Measurements from ENCODE around the gene RBM42.

DNA sequence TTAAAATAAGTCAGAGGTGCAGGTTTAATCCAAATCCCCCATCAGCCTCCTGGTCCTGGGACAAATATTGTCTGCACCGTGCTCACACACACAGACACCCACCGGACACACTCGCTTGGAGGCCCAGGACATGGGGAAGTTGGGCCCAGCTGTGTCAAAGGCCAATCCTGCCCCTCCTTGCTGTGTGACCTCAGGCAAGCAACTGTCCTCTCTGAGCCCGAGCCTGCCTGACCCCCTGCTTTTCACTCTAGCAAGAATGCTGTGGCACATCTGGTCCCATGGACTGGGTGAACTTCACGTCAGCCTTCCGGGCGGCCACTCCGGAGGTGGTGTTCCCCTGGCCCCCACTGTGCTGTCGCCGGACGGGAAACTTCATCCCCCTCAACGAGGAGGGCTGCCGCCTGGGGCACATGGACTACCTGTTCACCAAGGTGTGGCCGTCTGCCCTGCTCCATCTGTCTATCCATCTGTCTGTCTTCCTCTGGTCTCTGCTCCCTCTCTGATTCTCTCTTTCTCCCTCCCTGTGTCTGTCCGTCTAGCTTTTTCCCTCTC, 46.8 kb downstream of the RBM42 start:
- TF ChIP-seq, protein P1, sequence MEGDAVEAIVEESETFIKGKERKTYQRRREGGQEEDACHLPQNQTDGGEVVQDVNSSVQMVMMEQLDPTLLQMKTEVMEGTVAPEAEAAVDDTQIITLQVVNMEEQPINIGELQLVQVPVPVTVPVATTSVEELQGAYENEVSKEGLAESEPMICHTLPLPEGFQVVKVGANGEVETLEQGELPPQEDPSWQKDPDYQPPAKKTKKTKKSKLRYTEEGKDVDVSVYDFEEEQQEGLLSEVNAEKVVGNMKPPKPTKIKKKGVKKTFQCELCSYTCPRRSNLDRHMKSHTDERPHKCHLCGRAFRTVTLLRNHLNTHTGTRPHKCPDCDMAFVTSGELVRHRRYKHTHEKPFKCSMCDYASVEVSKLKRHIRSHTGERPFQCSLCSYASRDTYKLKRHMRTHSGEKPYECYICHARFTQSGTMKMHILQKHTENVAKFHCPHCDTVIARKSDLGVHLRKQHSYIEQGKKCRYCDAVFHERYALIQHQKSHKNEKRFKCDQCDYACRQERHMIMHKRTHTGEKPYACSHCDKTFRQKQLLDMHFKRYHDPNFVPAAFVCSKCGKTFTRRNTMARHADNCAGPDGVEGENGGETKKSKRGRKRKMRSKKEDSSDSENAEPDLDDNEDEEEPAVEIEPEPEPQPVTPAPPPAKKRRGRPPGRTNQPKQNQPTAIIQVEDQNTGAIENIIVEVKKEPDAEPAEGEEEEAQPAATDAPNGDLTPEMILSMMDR (IDR thresholded peaks at IDR 0.05; ENCODE audit: low read depth, low read length, poor library complexity, severe bottlenecking), result no peak
- no peak for TF ChIP-seq EZH2phosphoT487 (IDR thresholded peaks at IDR 0.05; ENCODE audit: borderline replicate concordance, low read length)

Measured in DOHH2 (cell line).